AG04450 (cell line): Measurements from ENCODE around the gene CLK4. TPM values are rescaled to one million over a fixed set of nuclear protein-coding genes. Genes with fewer than 3 reads are reported as not detected.

ENCODE experiments used
- CTCF ChIA-PET: fragments of 300-600, 350-600 bp; formaldehyde crosslinking; extraction: SDS; loops from one replicate; lab custom pipeline; 2022; ENCODE audit warnings: antibody characterized with exemption, inconsistent platforms; lab: Charles Lee
- POLR2A ChIA-PET: fragments of 350-600 bp; formaldehyde crosslinking; extraction: SDS; loops from one replicate; lab custom pipeline; 2021; ENCODE audit warnings: antibody characterized with exemption, inconsistent platforms; lab: Yijun Ruan, JAX
- DNase-seq: peaks from one replicate; pipeline ENCODE4 v3.0.0-alpha.2; 2011; ENCODE audit warnings: low read depth, low spot score
- H3K27ac ChIP-seq: one replicate; pipeline ENCODE4 v1.5.1; 2012; ENCODE audit warnings: low read depth, low read length, control low read depth
- H3K27me3 ChIP-seq: one replicate; pipeline ENCODE4 v1.6.0; 2012; ENCODE audit warnings: low read length; ENCODE audit not compliant: control insufficient read depth, insufficient read depth
- H3K4me3 ChIP-seq: 2 replicates; pipeline ENCODE4 v1.5.1; 2011; ENCODE audit warnings: mild to moderate bottlenecking, low read depth, low read length, control low read depth
- H3K9me3 ChIP-seq: 2 replicates; pipeline ENCODE4 v1.5.1; 2012; ENCODE audit warnings: low read length; ENCODE audit not compliant: control insufficient read depth, insufficient read depth
- polyA plus RNA-seq: library from polyadenylated mRNA; depleted of rRNA; stranded (reverse); fragments of >200 nt; gene quantifications from 2 replicates; pipeline ENCODE4 v1.2.3, GENCODE V29; 2011
- TF ChIP-seq, protein P1 (sequence below): IDR thresholded peaks from 2 replicates; pipeline ENCODE4 v1.5.1; 2011; ENCODE audit warnings: low read depth, low read length, control low read depth, inconsistent platforms

Gene CLK4
- polyA plus RNA-seq, 1 experiment = 30.7 TPM

GRCh38 chr5:178630475-178630930, 3.7 kb upstream of the CLK4 start:
- Histone ChIP-seq H3K27me3 (no peaks in the 10 kb centered on the region), H3K27ac (no peak overlapping the region), H3K9me3 (peaks cover 3% of the 10 kb centered on the region; the same call in 1 of the 2 replicates), H3K4me3 (no peak overlapping the region)
- TF ChIP-seq, protein P1, sequence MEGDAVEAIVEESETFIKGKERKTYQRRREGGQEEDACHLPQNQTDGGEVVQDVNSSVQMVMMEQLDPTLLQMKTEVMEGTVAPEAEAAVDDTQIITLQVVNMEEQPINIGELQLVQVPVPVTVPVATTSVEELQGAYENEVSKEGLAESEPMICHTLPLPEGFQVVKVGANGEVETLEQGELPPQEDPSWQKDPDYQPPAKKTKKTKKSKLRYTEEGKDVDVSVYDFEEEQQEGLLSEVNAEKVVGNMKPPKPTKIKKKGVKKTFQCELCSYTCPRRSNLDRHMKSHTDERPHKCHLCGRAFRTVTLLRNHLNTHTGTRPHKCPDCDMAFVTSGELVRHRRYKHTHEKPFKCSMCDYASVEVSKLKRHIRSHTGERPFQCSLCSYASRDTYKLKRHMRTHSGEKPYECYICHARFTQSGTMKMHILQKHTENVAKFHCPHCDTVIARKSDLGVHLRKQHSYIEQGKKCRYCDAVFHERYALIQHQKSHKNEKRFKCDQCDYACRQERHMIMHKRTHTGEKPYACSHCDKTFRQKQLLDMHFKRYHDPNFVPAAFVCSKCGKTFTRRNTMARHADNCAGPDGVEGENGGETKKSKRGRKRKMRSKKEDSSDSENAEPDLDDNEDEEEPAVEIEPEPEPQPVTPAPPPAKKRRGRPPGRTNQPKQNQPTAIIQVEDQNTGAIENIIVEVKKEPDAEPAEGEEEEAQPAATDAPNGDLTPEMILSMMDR = no peak
- no peak for DNase-seq
- ChIA-PET POLR2A (no interaction called here), CTCF (no interaction called here)

GRCh38 chr5:178627259-178627598, 379 bp upstream of the CLK4 start:
- no peak for DNase-seq
- ChIA-PET POLR2A (no interaction called here), CTCF (interaction anchor here (0.5 to 0.7 kb wide), 2 partner anchors 104 to 253 kb away, joined by 3 to 4 read pairs; no protein-coding TSS in a partner anchor)
- Histone ChIP-seq H3K27me3 (no peaks in the 10 kb centered on the region), H3K9me3 (peaks cover 3% of the 10 kb centered on the region; the same call in 1 of the 2 replicates), H3K27ac (no peak overlapping the region), H3K4me3 (peak overlapping the region; percentile 95)
- TF ChIP-seq, protein P1 = no peak

DNA sequence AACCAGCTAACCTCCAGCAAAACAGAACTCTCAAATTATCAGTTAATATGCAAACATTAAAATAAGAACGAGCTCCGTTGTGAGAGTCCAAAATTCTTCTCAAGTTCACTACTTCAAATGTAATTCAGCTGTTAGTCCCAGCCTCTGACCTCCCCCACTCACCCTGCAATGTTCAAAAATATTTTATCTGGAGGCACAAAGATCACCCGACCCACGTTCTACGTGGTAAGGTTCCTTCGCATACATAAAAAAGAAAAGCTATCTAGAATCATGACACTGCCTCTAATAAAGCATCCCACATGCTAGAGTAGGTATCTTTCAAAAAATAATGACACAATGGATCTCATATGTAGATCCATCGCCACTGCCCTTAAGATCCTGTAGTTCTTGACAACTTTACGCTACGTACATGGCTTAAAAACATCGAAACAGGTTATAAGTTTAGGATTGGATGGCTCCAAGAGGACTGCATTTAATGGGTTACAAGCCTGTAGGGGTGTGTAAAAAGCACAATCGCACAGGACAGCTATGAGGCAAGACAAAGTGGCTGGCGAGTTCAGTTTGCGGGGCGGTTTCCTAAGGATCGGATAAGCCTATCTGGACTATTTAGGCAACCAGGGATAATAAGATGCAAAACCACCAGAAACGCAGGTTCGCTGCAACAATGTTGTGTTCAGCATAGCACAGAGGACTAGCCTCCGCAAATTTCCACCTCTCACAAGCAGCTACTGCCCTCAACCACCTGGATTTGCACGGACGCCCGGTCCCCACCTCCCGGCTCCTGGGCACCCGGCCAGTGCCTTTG, 969 bp downstream of the CLK4 start:
- no peak for DNase-seq
- TF ChIP-seq, protein P1 = no peak
- ChIA-PET POLR2A (interaction anchor here (0.6 to 0.9 kb wide), 2 partner anchors 19 to 25 kb away, joined by 3 to 4 read pairs; no protein-coding TSS in a partner anchor), CTCF (no interaction called here)
- H3K4me3 ChIP-seq = peak overlapping the region; percentile 95
- peak overlapping the region; percentile 82 for H3K27ac ChIP-seq
- peaks cover 3% of the 10 kb centered on the region; the same call in 1 of the 2 replicates for H3K9me3 ChIP-seq
- no peaks in the 10 kb centered on the region for H3K27me3 ChIP-seq

DNA sequence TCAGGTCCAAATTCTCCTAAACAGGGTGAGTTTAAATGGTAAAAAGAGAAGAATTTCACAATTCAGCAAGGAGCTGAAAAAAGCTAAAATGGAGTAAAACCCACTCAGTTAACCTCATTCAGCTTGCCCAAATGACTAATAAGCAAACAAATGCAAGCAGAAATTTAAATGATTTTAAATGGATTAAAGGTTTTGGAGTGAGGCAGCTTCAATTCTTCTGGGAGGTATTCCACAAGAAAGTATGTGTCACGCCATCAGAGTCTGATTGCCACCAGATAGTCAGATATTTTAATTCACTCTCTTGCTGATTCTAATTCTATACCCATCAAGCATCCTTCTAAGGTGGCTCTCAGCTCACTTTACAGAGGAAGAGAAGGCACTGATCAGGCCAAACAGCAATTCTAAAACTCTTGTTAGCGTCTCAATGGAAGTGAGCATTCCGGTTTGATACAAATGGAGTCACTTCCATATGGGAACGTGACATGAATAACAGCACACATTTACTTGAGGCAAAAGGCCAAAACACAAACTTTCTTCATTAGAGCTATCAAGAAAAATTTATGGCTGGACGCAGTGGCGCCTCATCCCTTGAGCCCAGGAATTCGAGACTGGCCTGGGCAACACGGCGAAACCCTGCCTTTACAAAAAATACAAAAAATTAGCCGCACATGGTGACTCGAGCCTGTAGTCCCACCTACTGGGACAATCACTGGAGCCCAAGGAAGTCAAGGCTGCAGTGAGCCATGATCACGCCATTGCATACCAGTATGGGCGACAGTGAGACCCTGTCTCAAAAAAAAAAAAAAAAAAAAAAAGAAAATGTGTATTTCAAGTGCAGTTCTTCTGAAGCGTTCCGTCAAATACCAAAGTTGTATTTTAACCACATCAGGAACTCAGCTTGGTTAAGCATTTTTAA, 2.0 kb downstream of the CLK4 start:
- Histone ChIP-seq H3K4me3 (peak overlapping the region; percentile 95), H3K27me3 (no peaks in the 10 kb centered on the region), H3K27ac (no peak overlapping the region), H3K9me3 (peaks cover 3% of the 10 kb centered on the region; the same call in 1 of the 2 replicates)
- POLR2A ChIA-PET = interaction anchor here (0.6 kb wide), 1 partner anchor 18 kb away, joined by 3 read pairs; no protein-coding TSS in a partner anchor
- CTCF ChIA-PET = interaction anchor here (1.6 to 3.6 kb wide), 2 partner anchors 13 to 35 kb away, joined by 6 to 15 read pairs; partner anchors contain the start of gene COL23A1
- TF ChIP-seq, protein P1 = no peak
- DNase-seq = no peak
